ENCODE data around the gene ITPR2. TPM values are rescaled to one million over a fixed set of nuclear protein-coding genes. Genes with fewer than 3 reads are reported as not detected.

ITPR2 gene
- total RNA-seq, 1 experiment from 2014 or later, result 26.0 TPM

GRCh38 chr12:26422839-26423398 lies 410.1 kb downstream of the ITPR2 start:
- no peak overlapping the region for H3K27ac ChIP-seq
- peaks cover 2% of the 10 kb centered on the region; the same call in 1 of the 2 replicates for H3K9me2 ChIP-seq (ENCODE audit: insufficient read depth)
- BruUV-seq (replicated peaks), result no TSS peak
- H4K20me1 ChIP-seq (ENCODE audit: insufficient read depth), result no peaks in the 10 kb centered on the region
- H3K79me2 ChIP-seq (ENCODE audit: low read depth), result no peaks in the 10 kb centered on the region
- H3K4me3 ChIP-seq, result no peak overlapping the region
- no peak for DNase-seq
- intact Hi-C loops (cut with micrococcal nuclease; ENCODE audit: unreplicated experiment), result no loop called here
- H3K4me2 ChIP-seq, result no peak overlapping the region
- H3K9me3 ChIP-seq (ENCODE audit: insufficient read depth, low read depth), result peaks cover 3% of the 10 kb centered on the region
- ChIA-PET CTCF (no interaction called here), POLR2A (ENCODE audit: unreplicated experiment) (no interaction called here)
- TF ChIP-seq, protein P1, sequence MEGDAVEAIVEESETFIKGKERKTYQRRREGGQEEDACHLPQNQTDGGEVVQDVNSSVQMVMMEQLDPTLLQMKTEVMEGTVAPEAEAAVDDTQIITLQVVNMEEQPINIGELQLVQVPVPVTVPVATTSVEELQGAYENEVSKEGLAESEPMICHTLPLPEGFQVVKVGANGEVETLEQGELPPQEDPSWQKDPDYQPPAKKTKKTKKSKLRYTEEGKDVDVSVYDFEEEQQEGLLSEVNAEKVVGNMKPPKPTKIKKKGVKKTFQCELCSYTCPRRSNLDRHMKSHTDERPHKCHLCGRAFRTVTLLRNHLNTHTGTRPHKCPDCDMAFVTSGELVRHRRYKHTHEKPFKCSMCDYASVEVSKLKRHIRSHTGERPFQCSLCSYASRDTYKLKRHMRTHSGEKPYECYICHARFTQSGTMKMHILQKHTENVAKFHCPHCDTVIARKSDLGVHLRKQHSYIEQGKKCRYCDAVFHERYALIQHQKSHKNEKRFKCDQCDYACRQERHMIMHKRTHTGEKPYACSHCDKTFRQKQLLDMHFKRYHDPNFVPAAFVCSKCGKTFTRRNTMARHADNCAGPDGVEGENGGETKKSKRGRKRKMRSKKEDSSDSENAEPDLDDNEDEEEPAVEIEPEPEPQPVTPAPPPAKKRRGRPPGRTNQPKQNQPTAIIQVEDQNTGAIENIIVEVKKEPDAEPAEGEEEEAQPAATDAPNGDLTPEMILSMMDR (conservative IDR thresholded peaks at IDR 0.05), result no peak
- no peak for TF ChIP-seq EZH2 (IDR thresholded peaks at IDR 0.05; ENCODE audit: low read depth)
- no peaks in the 10 kb centered on the region for H3K4me1 ChIP-seq (replicated peaks; ENCODE audit: insufficient read depth)
- no peaks in the 10 kb centered on the region for H3K27me3 ChIP-seq (ENCODE audit: insufficient read depth, low read depth)
- H2AFZ ChIP-seq, result no peak overlapping the region
- 0 out of 2 replicates have a peak, but pooled peaks cover 1% of the 10 kb centered on the region for H3K36me3 ChIP-seq (ENCODE audit: low read depth)
- H3F3A ChIP-seq (ENCODE audit: insufficient read depth, low read depth), result no peaks in the 10 kb centered on the region

DNA sequence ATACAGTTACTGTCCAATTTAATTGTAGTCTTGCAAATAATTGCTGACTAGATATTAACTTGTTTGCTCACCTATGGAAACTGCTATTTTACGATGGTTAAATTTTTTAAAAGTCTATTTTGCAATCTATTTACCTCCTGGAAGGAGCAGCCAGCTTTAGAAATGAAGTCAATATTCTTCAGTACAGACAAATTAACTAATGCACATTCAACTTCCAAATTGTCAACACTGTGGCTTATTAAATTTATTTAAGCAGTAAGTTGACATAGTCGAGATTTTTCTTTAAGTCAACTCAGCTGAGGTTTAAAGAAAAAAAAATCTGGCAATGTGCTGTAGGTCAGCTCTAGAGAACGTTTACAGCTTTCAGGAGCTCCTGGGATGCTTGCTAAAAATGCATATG lies 416.4 kb downstream of the ITPR2 start:
- H3K4me3 ChIP-seq, result no peak overlapping the region
- H3F3A ChIP-seq (ENCODE audit: insufficient read depth, low read depth), result no peaks in the 10 kb centered on the region
- H3K79me2 ChIP-seq (ENCODE audit: low read depth), result no peaks in the 10 kb centered on the region
- no TSS peak for BruUV-seq (replicated peaks)
- H4K20me1 ChIP-seq (ENCODE audit: insufficient read depth), result no peaks in the 10 kb centered on the region
- no peaks in the 10 kb centered on the region for H3K27me3 ChIP-seq (ENCODE audit: insufficient read depth, low read depth)
- no peak overlapping the region for H3K27ac ChIP-seq
- 0 out of 2 replicates have a peak, but pooled peaks cover 4% of the 10 kb centered on the region for H3K36me3 ChIP-seq (ENCODE audit: low read depth)
- H2AFZ ChIP-seq, result no peak overlapping the region
- H3K4me1 ChIP-seq (replicated peaks; ENCODE audit: insufficient read depth), result no peaks in the 10 kb centered on the region
- CTCF ChIA-PET, result interaction anchor here (0.6 kb wide), 1 partner anchor 11 kb away, joined by 4 read pairs; no protein-coding TSS in a partner anchor
- POLR2A ChIA-PET (ENCODE audit: unreplicated experiment), result no interaction called here
- no peak for DNase-seq
- intact Hi-C loops (cut with micrococcal nuclease; ENCODE audit: unreplicated experiment), result no loop called here
- H3K9me3 ChIP-seq (ENCODE audit: insufficient read depth, low read depth), result peaks cover 11% of the 10 kb centered on the region
- H3K4me2 ChIP-seq, result no peak overlapping the region
- H3K9me2 ChIP-seq (ENCODE audit: insufficient read depth), result no peaks in the 10 kb centered on the region
- TF ChIP-seq, protein P1 (conservative IDR thresholded peaks at IDR 0.05), result no peak
- TF ChIP-seq EZH2 (IDR thresholded peaks at IDR 0.05; ENCODE audit: low read depth), result no peak

- H3K27ac ChIP-seq, result no peak overlapping the region
- intact Hi-C loops (cut with micrococcal nuclease; ENCODE audit: unreplicated experiment), result no loop called here
- no peaks in the 10 kb centered on the region for H3K9me3 ChIP-seq (ENCODE audit: insufficient read depth, low read depth)
- no peak for DNase-seq
- H4K20me1 ChIP-seq (ENCODE audit: insufficient read depth), result no peaks in the 10 kb centered on the region
- no TSS peak for BruUV-seq (replicated peaks)
- H2AFZ ChIP-seq, result no peak overlapping the region
- CTCF ChIA-PET, result no interaction called here
- no peaks in the 10 kb centered on the region for H3K27me3 ChIP-seq (ENCODE audit: insufficient read depth, low read depth)
- H3K4me2 ChIP-seq, result no peak overlapping the region
- POLR2A ChIA-PET (ENCODE audit: unreplicated experiment), result no interaction called here
- no peak overlapping the region for H3K4me3 ChIP-seq
- H3K36me3 ChIP-seq (ENCODE audit: low read depth), result no peaks in the 10 kb centered on the region
- H3K9me2 ChIP-seq (ENCODE audit: insufficient read depth), result no peaks in the 10 kb centered on the region
- no peaks in the 10 kb centered on the region for H3F3A ChIP-seq (ENCODE audit: insufficient read depth, low read depth)
- no peaks in the 10 kb centered on the region for H3K4me1 ChIP-seq (replicated peaks; ENCODE audit: insufficient read depth)
- H3K79me2 ChIP-seq (ENCODE audit: low read depth), result no peaks in the 10 kb centered on the region
- TF ChIP-seq, protein P1 (conservative IDR thresholded peaks at IDR 0.05), result no peak
- no peak for TF ChIP-seq EZH2 (IDR thresholded peaks at IDR 0.05; ENCODE audit: low read depth)
Measured at GRCh38 chr12:26410689-26411088, 422.3 kb downstream of the ITPR2 start.

Measured in PC-9 (cell line).